ENCODE data around the gene KCNQ1OT1.

KCNQ1OT1 gene

DNA sequence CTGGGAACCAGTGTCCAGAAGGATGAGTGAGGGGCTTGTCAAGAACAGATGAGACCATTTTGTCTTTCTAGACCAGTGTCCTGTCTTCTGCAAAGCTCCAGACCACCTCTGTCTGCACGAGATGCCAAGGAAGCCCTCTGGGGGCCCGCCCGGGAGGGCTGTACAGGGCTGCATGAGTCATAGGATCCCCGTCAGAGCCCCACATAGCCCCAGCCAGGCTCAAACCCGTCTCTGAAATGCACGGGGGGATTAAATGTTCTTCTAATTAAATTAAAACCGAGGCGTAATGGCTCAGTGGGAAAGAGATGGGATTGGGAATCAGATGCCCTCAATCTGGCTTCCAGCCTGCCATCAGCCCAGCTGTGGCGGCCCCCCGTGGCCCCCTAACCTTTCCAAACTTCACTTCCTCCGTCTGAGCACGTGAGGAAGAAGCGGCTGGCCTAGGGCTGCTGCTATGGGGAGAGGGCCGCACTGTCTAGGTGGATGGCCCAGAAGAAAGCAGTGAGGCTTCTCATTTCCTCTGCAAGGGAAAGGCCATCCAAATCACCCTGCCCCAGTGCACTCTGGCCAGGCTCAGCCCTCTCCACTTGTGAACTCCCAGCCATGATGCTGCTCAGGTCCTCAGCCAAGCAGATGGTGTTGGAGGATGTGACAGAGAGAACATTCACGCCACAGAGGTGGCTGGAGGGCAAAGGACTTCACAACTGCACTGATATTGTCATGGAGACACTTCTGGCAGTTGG is 32.8 kb downstream of the KCNQ1OT1 start:
- no peak for DNase-seq (ENCODE audit: low read depth)

DNA sequence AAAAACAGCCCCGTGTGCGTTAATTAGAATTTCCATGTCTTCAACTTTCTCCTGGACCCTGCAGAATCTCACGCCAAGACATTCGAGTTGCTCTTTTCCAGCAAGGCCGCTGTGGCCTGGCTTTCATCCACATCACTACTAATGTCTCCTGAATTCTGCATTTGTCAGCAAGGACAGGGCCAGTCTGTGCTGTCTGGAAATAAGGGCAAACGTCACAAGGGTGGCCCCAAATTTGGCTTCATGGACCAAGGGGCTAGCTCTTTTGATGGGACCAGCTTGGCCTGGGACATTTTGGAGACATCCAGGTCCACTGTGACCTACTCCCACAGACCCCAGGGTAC is 33.4 kb downstream of the KCNQ1OT1 start:
- DNase-seq (ENCODE audit: low read depth): no peak

DNA sequence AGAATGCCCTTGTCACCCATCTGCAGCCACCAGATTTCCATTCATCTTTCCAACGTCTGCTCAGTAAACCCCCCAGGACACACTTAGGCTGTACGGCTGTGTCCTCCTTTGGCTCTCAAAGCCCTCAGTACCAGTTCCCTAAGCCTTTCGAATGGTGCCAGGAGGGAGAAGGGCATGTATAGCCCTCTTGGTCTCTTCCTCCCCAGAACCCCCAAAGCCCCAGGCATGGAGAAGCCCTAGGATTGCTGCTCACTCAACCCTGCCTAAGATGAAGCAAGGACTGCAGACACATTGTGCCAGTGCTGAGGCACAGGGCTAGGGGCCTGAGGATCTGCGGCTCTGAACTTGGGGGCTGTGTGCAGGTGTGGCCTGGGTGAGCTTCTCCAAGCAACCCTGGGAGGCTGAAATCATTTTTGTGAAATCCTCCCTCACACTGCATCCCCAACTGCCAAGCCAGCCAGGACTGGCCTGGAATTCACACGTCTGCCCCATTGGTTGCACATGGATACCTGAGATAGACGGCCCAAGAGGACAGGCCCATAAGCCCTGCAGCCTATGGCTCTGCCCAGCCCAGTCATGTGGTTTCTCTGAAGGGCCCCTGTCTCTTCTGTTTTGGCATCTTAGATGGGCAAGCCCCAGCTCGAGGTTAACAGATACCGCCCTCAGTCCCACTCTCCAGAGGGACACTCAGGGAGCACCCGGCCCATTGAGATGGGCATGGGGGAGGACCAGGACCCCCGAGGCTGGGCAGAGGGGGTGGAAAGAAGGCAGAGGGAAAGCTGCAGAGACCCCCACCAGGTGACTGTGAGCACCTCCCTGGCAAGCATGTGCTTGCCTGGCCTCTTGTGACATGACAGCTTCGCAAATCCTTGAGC is 34.0 kb downstream of the KCNQ1OT1 start:
- no peak for DNase-seq (ENCODE audit: low read depth)

DNA sequence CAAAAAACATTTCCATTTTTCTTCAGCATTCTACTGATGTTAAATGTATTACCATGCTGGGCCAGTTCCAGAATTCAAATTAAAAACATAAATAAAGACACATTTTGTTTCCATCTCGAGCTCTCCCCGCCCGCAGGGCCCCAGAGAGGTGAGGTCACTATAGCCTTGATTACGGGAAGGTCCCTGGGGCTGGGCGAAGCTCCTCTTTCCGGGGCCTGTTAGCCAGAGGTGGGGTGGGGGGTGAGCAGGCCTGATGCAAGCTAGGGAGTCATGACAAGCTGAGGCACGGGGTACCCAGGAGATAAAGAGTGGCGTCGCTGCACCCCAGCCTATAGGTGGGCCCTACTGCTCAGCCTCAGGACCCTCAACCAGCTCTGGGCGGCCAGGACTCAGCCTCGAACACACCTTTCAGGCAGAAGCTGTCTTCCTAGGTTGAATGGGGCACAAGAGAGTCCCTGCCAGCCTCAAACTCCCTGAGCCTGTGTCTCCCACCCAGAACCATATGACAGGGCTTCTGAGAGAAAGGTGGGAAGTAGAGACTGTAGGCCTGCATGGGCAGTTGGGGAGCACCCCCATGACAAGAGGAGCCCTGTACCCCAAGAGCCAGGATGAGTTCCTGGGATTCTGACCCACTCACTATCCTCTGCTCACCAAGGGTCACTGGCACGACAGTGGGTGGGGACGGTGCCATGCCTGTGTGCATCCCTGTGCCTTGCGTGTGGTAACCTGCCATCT is 34.8 kb downstream of the KCNQ1OT1 start:
- DNase-seq (ENCODE audit: low read depth): no peak

DNA sequence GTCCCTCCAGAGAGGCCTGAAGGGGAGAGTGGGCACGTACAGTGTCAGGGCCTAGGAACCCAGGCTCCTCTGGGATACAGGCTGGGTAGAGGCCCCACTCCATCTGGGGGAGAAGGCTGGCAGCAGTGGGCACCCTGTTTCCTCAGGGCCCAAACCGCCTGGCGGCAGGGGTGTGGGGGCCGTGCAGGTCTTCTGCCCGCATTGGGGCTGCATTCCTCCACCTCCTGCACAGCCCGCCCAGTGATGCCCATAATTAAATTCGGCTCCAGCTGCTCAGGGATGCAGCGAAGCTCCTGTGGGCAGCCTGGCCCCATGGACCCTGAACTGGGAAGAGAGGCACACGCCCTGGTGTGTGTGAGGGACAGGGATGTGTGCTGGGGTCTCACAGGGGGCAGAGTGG is 35.4 kb downstream of the KCNQ1OT1 start:
- no peak for DNase-seq (ENCODE audit: low read depth)

DNA sequence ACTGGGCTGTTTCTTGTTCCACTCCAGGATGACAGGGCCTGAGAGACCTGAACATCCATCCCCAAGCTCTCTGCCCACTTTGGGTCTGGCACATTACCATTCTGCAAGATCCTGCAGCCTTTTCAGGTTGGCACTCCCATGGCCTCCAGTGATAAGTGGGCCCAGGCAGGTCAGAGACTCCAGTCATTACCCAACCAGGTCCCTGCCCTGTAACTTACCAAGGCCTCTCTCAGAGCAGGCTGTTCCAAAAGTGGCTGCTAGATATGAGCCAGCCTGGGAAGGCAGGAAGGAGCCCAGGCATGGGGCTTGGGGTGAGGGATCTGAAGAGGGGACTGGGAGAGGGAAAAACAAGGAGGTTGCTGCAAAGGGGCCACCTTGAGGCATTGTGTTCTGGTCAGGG is 35.9 kb downstream of the KCNQ1OT1 start:
- no peak for DNase-seq (ENCODE audit: low read depth)

DNA sequence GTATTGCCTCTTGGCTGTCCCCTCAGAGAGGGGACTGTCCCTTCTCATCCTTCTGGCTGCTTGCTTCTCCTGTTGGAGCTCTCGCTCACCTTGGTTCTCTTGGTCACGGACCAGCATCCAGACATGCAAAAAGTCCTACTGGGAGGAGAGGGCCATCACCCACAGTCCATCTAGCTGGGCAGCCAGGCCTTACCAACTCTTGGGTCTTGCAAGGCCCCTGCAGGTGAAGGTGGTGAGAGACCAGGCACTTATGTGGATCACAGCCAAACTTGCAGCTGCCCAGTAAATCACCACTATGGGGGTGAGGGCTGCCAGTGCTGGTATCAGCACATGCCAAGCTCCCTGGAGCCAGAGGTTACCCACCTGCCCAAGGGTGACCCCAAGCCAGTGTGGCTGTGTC is 36.3 kb downstream of the KCNQ1OT1 start:
- DNase-seq (ENCODE audit: low read depth): no peak

DNA sequence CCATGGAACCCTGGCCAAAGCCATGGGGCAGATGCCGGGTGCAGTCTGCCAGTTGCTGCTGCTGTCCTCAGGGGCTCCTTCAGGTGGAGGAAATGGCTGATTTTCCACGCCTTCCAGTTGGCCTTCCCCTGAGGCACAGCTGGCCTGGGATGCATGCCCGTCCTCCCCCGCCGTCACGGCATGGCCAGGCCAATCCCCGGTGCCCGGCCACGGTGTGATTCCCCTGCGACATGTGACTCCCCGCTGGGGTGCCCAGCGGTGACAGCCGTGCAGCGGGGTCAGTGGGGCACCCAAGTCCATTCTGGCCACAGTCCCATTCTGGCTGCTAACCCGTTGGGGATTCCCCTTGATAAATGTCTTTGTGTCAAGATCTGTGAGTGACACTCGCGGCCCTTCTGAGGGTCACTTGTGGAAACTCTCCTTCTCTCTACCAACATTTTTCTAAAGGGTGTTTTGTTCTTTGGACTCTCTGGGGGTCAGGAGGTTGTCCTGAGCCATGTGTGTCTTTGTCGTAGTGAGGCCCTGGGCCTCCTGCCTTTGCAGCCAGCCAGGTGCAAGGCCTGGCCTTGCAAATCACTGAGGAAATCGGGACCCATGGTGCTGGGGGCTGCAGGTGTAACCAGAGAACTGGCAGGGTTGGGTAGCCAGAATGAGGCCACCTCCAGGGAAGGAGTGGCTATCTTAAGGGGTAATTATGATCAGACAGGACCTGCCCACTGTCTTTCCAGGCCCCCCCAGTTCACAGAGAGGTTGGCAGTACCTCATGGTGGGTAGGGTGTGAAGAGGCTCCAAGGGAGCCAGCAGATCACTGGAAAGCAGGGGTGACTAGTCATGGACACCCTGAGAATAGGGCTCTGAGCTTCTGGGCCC is 37.1 kb downstream of the KCNQ1OT1 start:
- DNase-seq (ENCODE audit: low read depth): no peak

DNA sequence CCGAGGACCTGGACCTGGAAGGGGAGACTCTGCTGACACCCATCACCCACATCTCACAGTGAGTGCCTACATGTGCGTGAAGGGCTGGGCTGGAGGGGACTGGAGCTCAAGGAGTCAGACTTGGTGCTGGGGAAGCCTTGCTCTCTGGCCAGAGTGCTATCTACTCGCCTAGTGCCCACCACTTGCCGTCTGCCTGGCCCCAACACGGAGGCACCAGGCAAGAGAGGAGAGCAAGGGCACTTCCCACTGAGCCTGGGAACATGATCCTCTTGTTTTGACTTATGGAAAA is 37.8 kb downstream of the KCNQ1OT1 start:
- no peak for DNase-seq (ENCODE audit: low read depth)

DNA sequence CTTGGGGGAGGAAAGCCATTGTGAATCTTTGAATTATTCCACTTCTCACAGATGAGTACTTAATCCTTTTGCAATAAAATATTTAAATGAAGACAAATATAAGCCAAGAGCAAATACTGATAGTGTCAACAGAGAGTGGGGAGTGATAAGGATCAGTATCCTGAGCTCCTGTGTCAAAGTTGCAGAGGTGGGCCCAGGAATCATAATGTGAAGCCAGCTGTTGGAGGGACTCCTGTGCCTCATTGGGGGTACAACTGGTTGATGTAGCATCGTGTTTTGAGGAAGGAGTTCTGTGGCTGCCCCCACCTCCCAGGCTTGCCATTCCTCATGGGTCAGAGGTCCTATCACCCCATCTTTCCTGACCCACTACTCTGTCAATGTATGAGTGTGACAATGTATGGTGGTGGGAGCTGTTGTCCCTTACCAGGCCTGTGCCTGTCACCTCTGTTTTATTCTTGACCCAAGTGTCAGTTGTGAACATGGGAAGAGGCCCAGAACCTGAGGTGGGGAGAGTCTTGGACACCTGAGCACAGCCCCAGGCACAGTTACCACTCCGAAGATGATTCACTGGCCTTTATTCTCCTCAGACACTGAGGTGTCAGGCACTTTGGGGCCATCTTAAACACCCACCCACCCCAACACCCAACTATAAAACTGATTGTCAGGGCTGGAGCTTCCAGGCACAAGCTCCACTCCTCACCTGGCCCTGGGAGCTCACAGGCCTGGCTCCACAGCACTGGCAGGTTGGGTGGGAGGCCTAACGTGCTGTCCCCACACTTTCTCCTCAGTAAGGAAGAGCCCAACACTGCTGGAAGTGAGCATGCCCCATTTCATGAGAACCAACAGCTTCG is 38.4 kb downstream of the KCNQ1OT1 start:
- DNase-seq (ENCODE audit: low read depth): no peak

DNA sequence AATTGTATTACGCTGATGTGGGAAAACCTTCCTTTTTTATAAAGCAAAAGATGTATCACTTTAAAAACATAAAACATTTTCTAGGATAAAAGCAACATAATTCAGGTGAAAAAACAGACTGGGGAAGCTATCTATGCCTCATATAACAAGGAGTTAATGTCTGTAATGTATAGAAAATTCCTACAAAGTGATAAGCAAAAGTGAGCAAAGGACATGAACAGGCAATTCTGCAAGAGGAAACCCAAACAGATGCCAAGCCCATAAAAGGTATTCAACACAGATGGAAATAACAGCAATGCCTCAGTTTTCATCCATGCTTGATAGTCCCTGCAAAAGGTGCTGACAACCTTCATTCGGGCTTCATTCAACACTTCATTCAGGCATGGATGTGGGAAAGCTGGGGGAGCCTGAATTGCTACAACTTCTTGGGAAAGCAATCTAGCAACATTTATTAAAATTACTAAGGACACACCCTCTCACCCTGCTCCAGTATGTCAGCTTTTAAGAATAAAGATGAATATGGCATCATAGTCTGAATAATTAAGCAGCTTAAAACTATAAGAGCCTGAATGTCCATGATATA is 39.3 kb downstream of the KCNQ1OT1 start:
- no peak for DNase-seq (ENCODE audit: low read depth)

DNA sequence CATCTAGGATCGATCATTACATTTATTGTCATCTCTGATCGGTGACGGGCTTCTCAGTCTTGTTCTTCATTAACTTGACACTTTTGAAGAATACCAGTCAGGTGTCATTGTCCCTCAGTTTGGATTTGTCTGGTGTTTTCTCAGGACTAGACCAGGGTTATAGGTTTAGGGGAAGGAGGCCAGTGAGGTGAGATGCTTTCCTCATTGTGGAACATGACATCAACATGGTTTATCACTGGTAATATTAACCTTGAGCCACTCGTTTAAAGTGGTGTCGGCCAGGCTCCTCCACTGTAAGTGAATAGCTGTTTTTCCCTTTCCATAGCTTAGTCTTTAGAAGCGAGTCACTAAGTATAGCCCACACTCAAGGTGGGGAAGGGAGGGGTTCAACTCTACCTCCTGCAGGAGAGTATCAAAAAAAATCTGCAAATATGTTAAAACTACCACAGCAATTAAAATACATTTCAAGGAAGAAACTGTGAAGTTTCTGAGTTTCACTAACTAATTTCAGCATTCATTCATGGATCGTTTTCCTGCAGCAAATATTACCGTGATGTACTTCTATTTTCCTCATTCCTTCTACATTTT is 42.0 kb downstream of the KCNQ1OT1 start:
- DNase-seq (ENCODE audit: low read depth): no peak

DNA sequence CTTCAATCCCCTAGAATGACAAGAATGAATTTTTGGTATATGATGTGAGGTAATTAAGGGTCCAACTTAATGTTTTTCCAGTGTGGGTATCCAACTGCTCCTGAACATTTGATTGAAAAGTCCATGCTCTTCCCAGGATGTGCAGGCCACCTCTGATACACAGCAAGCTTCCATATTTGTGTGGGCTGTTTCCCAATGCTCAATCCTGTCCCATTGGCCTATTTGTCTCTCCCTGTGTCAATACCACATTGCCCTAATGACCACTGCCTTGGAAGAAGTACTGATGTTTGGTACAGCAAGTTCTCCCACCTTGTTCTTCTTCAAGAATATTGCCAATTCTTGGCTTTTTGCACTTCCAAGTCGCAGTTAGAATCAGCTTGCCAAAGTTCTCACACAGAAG is 42.9 kb downstream of the KCNQ1OT1 start:
- no peak for DNase-seq (ENCODE audit: low read depth)

DNA sequence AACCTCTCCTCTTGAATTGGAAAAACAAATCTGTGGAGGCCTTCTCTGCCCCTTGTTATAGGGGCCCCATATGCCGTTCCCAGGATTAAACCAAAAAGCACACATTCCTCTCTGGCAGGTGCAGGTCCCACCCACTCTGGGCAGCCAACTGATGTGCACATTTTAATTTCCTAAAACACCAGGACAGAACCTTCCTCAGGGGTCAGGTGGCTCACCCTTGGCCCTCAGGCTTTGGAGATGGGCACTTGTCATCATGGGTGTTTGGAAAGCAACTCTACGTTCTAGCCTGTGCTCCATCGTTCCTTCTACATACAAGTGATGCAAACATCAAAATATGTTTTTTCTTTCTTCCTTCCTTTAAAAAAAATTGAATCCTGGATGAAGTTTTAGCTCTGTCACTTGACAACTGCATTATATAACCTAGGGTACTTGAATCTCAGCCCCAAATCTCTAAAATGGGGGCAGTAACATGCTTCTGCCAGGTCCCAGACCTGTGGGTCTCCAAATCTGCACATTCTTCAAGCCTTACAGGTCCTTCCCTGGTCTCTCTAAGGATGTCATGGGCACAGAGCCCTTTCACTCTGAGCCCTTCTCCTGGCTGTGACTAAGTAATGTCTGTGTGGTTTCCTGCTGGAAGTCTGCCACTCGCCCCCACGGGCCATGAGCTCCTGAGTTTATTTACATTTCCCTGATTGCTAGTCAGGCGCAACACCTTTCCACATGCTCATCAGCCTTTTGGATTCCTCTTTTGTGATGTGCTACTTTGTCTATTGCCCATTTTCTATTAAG is 43.8 kb downstream of the KCNQ1OT1 start:
- DNase-seq (ENCODE audit: low read depth): no peak

DNA sequence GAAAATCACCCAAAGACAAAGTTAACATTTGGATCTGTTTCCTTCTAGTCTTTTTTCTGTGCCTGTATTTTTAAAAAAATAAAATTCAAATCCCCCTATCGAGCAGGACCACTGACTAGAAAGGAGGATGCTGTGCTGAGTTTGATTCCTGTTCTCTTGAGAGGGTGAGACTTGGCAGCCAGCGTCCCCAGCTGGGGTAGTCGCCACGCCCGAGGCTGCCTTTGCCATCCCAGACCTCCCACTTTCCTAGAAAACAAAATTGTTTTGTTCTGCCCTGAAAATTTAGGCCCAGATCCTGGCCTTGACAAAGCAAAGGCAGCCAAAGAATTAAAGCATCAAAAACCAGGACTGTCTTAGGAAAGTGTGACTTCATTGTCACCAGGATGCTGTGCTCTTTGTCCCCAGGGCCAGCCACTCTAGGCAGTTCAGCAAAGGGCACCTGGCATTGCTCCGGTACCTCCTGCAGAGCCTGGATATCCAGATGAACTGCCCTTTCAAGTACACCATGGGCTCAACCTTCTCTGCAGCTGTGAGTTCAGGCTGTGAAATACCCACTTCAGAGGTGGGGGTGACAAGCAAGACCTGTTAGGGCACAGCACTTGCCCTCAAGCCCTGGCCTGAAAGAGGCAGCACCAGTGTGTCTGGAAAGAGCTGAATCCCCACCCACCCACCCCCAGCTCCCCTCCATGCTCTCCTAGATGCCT is 44.6 kb downstream of the KCNQ1OT1 start:
- DNase-seq (ENCODE audit: low read depth): no peak

DNA sequence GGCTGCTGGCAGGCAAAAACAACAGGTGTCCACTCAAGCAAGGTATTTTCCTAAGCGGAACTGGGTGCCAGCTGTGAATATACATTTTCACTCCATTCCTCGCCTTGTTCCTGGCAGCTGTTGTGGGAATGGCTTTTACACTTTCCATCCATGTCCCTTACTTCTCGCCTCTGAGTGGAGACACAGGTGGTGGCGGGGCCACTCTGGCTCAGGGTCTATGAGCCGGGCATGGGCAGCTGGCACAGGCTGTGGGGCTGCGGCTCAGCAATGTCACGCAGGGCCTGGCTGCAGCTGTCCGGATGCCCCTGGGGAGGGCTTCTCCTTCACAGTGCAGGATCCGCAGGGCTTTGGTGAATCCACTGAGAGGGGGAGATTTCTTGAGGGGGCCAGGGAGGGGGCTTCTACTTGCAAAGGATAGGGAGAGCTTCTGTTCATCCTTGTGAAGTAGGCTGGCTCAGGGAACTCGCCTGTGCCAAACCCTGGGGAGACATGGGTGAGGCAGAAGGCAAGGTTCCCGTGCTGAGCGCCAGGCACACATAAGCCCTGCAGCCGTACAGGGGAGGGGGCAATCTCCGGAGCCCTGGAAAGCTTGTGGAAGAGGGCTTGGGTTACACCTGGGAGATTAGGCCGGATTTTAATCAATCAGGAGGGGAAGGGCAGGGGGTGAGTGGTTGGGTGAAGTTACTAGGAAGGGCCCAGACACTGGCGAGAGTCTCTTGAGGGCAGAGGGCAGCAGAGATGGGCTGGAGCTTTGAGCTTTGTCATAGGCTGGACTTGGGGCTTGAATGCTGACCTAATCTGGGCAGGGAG is 45.7 kb downstream of the KCNQ1OT1 start:
- DNase-seq (ENCODE audit: low read depth): no peak

DNA sequence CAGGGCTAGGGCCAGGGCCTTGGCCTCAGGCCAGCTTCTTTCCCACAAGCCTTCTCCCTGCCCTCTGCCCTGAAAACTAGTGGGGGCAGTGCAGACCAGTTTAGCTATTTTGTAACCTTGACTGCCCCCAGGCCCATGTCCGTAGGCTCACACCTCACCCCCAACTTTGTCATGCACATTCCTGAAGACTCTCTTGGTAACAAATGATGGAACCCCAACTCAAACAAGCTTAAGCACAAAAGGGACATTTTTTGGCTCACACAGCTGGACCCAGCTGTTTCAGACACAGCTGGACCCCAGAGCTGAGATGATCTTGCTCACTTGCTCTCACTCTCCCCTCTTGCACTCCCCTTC is 46.6 kb downstream of the KCNQ1OT1 start:
- DNase-seq (ENCODE audit: low read depth): no peak
